ENCODE data around the gene AARS2.

GRCh38 chr6:44260451-44261297 is 52.5 kb downstream of the AARS2 start:
- no peak for TF ChIP-seq POLR2A (IDR thresholded peaks at IDR 0.05; ENCODE audit: low read depth, low read length)
- no peak for TF ChIP-seq CTCF (conservative IDR thresholded peaks at IDR 0.05; ENCODE audit: low read depth, low read length)

Data from IMR-90 (cell line).